GM12878 (cell line): ENCODE measurements around the gene HAPSTR1. TPM values are rescaled to one million over a fixed set of nuclear protein-coding genes. Genes with fewer than 3 reads are reported as not detected.

ENCODE experiments used
- BMI1 ChIP-seq: fragments of 450-650 bp; IDR thresholded peaks from 2 replicates; pipeline ENCODE4 v1.6.1; 2016; ENCODE audit warnings: mild to moderate bottlenecking, moderate library complexity, borderline replicate concordance
- CEBPB ChIP-seq, 2 experiments: fragments of 150-350 bp in 1 of 2; IDR thresholded peaks; 2 replicates each; pipeline ENCODE4 v1.6.1; 2012 to 2014; ENCODE audit warnings: low read depth in 2 of 2, low read length in 2 of 2, borderline replicate concordance in 1 of 2, inconsistent platforms in 1 of 2
- DPF2 ChIP-seq: fragments of 450-650 bp; IDR thresholded peaks from 2 replicates; pipeline ENCODE4 v1.6.1; 2017; ENCODE audit warnings: mild to moderate bottlenecking
- ETV6 ChIP-seq, 2 experiments: fragments of 450-650 bp in 1 of 2; IDR thresholded peaks in 1 of 2; conservative IDR thresholded peaks in 1 of 2; 2 replicates each; pipeline ENCODE4 v1.6.1; 2014; ENCODE audit warnings: antibody characterized with exemption in 1 of 2, borderline replicate concordance in 1 of 2, low read depth in 1 of 2, mild to moderate bottlenecking in 1 of 2, moderate library complexity in 1 of 2
- FOXM1 ChIP-seq: IDR thresholded peaks from 2 replicates; pipeline ENCODE4 v1.6.1; 2012; ENCODE audit warnings: low read depth, mild to moderate bottlenecking, inconsistent platforms, low read length, moderate library complexity
- JUNB ChIP-seq: IDR thresholded peaks from 2 replicates; pipeline ENCODE4 v1.6.1; 2016; ENCODE audit warnings: antibody characterized with exemption, mild to moderate bottlenecking
- MAX ChIP-seq: IDR thresholded peaks from 2 replicates; pipeline ENCODE4 v1.6.1; 2012; ENCODE audit warnings: low read depth, low read length, improper control_type of control experiment
- MYC ChIP-seq: IDR thresholded peaks from 2 replicates; pipeline ENCODE4 v1.6.1; 2011; ENCODE audit warnings: mild to moderate bottlenecking, low read length, moderate library complexity, inconsistent platforms; ENCODE audit not compliant: insufficient read depth, insufficient replicate concordance, insufficient read length, severe bottlenecking
- NFIC ChIP-seq: IDR thresholded peaks from 2 replicates; pipeline ENCODE4 v1.6.1; 2012; ENCODE audit warnings: low read depth, mild to moderate bottlenecking, inconsistent platforms, low read length, moderate library complexity
- NFXL1 ChIP-seq: fragments of 450-650 bp; IDR thresholded peaks from 2 replicates; pipeline ENCODE4 v1.6.1; 2017; ENCODE audit warnings: antibody characterized with exemption, mild to moderate bottlenecking, borderline replicate concordance
- PKNOX1 ChIP-seq: fragments of 450-650 bp; IDR thresholded peaks from 2 replicates; pipeline ENCODE4 v1.6.1; 2016; ENCODE audit warnings: mild to moderate bottlenecking
- POLR2AphosphoS5 ChIP-seq: IDR thresholded peaks from 2 replicates; pipeline ENCODE4 v1.6.1; 2011; ENCODE audit warnings: mild to moderate bottlenecking, low read length, inconsistent platforms
- SPI1 ChIP-seq: IDR thresholded peaks from 2 replicates; pipeline ENCODE4 v1.6.1; 2011; ENCODE audit warnings: low read depth, mild to moderate bottlenecking, low read length, moderate library complexity, borderline replicate concordance; ENCODE audit not compliant: insufficient read depth
- TCF3 ChIP-seq: IDR thresholded peaks from 2 replicates; pipeline ENCODE4 v1.6.1; 2012; ENCODE audit warnings: low read depth, mild to moderate bottlenecking, low read length, borderline replicate concordance; ENCODE audit not compliant: insufficient read depth
- USF2 ChIP-seq: IDR thresholded peaks from 2 replicates; pipeline ENCODE4 v1.6.1; 2011; ENCODE audit warnings: low read depth, low read length, improper control_type of control experiment, borderline replicate concordance
- ZNF384 ChIP-seq: IDR thresholded peaks from 2 replicates; pipeline ENCODE4 v1.6.1; 2012; ENCODE audit warnings: low read depth, mild to moderate bottlenecking, low read length, improper control_type of control experiment, borderline replicate concordance
- ZNF622 ChIP-seq: fragments of 450-650 bp; IDR thresholded peaks from 2 replicates; pipeline ENCODE4 v1.6.1; 2017; ENCODE audit warnings: mild to moderate bottlenecking, inconsistent platforms
- polyA plus RNA-seq, 11 experiments: library from polyadenylated mRNA; depleted of rRNA in 4 of 11; unstranded in 6 of 11; stranded (reverse) in 5 of 11; fragments of >200 nt; fragmentation: Nextera tagmentation in 4 of 11; fragmentation: Illumina TruSeq in 1 of 11; extraction: Ambion mirVana in 4 of 11; extraction: Trizol in 1 of 11; gene quantifications; 1 replicate in 1 of 11; 2 replicates in 10 of 11; pipeline versions ENCODE4 v1.2.1 to v1.2.3, GENCODE V29; 2011 to 2016; ENCODE audit warnings: inconsistent platforms in 2 of 11, missing spikeins in 2 of 11, low read depth in 1 of 11
- total RNA-seq, 4 experiments: library from RNA; depleted of rRNA in 3 of 4; stranded (reverse); fragments of >200 nt in 3 of 4; fragmentation: Illumina TruSeq in 1 of 4; extraction: Trizol in 1 of 4; gene quantifications; 2 replicates each; pipeline versions ENCODE4 v1.2.1 to v1.2.3, GENCODE V29; 2013 to 2021
- TF ChIP-seq, protein P1 (sequence below): fragments of 450-650 bp; formaldehyde crosslinking; IDR thresholded peaks from 2 replicates; pipeline ENCODE4 v1.5.0; 2022; ENCODE audit warnings: mild to moderate bottlenecking, missing genetic modification characterization
- TF ChIP-seq, protein P2 (sequence below): fragments of 450-650 bp; formaldehyde crosslinking; IDR thresholded peaks from 2 replicates; pipeline ENCODE4 v1.4.0; 2022; ENCODE audit warnings: mild to moderate bottlenecking, moderate library complexity

HAPSTR1 gene
- total and polyA plus RNA-seq, 10 of the 15 experiments (the other 5 are each of a cell fraction or from before 2014, with no cell fraction given), result 8.7 to 52.5 (median 23.1) TPM

GRCh38 chr16:9090960-9091866, at the start of gene HAPSTR1 (continued):
- no peak for TF ChIP-seq ZNF622
- no peak for TF ChIP-seq NFXL1
- TF ChIP-seq SPI1, result no peak
- TF ChIP-seq, protein P1, sequence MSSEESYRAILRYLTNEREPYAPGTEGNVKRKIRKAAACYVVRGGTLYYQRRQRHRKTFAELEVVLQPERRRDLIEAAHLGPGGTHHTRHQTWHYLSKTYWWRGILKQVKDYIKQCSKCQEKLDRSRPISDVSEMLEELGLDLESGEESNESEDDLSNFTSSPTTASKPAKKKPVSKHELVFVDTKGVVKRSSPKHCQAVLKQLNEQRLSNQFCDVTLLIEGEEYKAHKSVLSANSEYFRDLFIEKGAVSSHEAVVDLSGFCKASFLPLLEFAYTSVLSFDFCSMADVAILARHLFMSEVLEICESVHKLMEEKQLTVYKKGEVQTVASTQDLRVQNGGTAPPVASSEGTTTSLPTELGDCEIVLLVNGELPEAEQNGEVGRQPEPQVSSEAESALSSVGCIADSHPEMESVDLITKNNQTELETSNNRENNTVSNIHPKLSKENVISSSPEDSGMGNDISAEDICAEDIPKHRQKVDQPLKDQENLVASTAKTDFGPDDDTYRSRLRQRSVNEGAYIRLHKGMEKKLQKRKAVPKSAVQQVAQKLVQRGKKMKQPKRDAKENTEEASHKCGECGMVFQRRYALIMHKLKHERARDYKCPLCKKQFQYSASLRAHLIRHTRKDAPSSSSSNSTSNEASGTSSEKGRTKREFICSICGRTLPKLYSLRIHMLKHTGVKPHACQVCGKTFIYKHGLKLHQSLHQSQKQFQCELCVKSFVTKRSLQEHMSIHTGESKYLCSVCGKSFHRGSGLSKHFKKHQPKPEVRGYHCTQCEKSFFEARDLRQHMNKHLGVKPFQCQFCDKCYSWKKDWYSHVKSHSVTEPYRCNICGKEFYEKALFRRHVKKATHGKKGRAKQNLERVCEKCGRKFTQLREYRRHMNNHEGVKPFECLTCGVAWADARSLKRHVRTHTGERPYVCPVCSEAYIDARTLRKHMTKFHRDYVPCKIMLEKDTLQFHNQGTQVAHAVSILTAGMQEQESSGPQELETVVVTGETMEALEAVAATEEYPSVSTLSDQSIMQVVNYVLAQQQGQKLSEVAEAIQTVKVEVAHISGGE, result 0 out of 2 replicates have a peak, but pooled peaks have one; percentile 26
- TF ChIP-seq FOXM1, result no peak
- peak; percentile 99 for TF ChIP-seq PKNOX1
- no peak for TF ChIP-seq CEBPB (IDR thresholded peaks at IDR 0.05; ENCODE audit: borderline replicate concordance in 1 of 2, low read depth in 2 of 2, low read length in 2 of 2)
- TF ChIP-seq, protein P2, sequence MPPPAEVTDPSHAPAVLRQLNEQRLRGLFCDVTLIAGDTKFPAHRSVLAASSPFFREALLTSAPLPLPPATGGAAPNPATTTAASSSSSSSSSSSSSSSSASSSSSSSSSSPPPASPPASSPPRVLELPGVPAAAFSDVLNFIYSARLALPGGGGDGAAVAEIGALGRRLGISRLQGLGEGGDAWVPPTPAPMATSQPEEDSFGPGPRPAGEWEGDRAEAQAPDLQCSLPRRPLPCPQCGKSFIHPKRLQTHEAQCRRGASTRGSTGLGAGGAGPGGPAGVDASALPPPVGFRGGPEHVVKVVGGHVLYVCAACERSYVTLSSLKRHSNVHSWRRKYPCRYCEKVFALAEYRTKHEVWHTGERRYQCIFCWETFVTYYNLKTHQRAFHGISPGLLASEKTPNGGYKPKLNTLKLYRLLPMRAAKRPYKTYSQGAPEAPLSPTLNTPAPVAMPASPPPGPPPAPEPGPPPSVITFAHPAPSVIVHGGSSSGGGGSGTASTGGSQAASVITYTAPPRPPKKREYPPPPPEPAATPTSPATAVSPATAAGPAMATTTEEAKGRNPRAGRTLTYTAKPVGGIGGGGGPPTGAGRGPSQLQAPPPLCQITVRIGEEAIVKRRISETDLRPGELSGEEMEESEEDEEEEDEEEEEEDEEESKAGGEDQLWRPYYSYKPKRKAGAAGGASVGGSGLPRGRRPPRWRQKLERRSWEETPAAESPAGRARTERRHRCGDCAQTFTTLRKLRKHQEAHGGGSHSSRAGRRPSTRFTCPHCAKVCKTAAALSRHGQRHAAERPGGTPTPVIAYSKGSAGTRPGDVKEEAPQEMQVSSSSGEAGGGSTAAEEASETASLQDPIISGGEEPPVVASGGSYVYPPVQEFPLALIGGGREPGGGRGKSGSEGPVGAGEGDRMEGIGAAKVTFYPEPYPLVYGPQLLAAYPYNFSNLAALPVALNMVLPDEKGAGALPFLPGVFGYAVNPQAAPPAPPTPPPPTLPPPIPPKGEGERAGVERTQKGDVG (CRISPR knock-in tag), result no peak
- no peak; the same call in 1 of the 2 replicates for TF ChIP-seq JUNB
- peak; percentile 95 for TF ChIP-seq POLR2AphosphoS5
- TF ChIP-seq NFIC, result no peak
- no peak for TF ChIP-seq BMI1
- no peak; the same call in 1 of the 2 replicates for TF ChIP-seq MAX
- TF ChIP-seq ZNF384, result no peak
- no peak for TF ChIP-seq ETV6 (conservative IDR thresholded peaks at IDR 0.05 in 1 of 2, IDR thresholded peaks at IDR 0.05 in 1 of 2; ENCODE audit: borderline replicate concordance in 1 of 2, low read depth in 1 of 2)
- TF ChIP-seq DPF2, result peak; percentile 28; the same call in 1 of the 2 replicates
- TF ChIP-seq MYC, result no peak
- peak; percentile 90 for TF ChIP-seq TCF3
- peak; percentile 82 for TF ChIP-seq USF2
